Ascending aorta (tissue), 2 donors: ENCODE data around the gene TRIM45. TPM values are rescaled to one million over a fixed set of nuclear protein-coding genes. Genes with fewer than 3 reads are reported as not detected.
A peak's percentile ranks its signal among the peaks of the same experiment; 100 is the strongest.

ENCODE experiments used
- DNase-seq, 2 donors: peaks; one replicate each; pipeline ENCODE4 v3.0.0-alpha.2; 2019; ENCODE audit warnings: low spot score in 2 of 2
- H3K27ac ChIP-seq, 2 donors: fragments of 200-600 bp; sonication (generic); one replicate each; pipeline ENCODE4 v1.5.1; 2016 to 2017; ENCODE audit warnings: mild to moderate bottlenecking in 1 of 2
- H3K27me3 ChIP-seq: fragments of 200-600 bp; sonication (generic); one replicate; pipeline ENCODE4 v1.5.1; 2017
- H3K36me3 ChIP-seq, 2 donors: fragments of 200-600 bp; sonication (generic); one replicate each; pipeline ENCODE4 v1.5.1; 2016
- H3K4me1 ChIP-seq, 2 donors: fragments of 200-600 bp; sonication (generic); one replicate each; pipeline ENCODE4 v1.5.1; 2016 to 2017; ENCODE audit warnings: mild to moderate bottlenecking in 1 of 2
- H3K4me3 ChIP-seq, 2 donors: fragments of 200-600 bp; sonication (generic); one replicate each; pipeline ENCODE4 v1.5.1; 2016 to 2017; ENCODE audit warnings: mild to moderate bottlenecking in 1 of 2
- H3K9me3 ChIP-seq, 2 donors: fragments of 200-600 bp; sonication (generic); one replicate each; pipeline ENCODE4 v1.5.1; 2016
- intact Hi-C: fragments of 100-400 bp; cut with DNase I; formaldehyde crosslinking; loops from one replicate; pipeline ENCODE4 v1.15.1; 2023
- total RNA-seq: library from RNA; depleted of rRNA; stranded (reverse); fragments of >200 nt; gene quantifications from one replicate; pipeline ENCODE4 v1.1.0, GENCODE V29; 2016
- TF ChIP-seq, protein P1 (sequence below), 3 experiments: fragments of 200-600 bp in 2 of 3; fragments of 450-650 bp in 1 of 3; sonication (generic) in 2 of 3; IDR thresholded peaks; one replicate each; pipeline ENCODE4 v1.5.1; 2016 to 2019; ENCODE audit warnings: antibody characterized with exemption in 3 of 3, mild to moderate bottlenecking in 1 of 3, moderate library complexity in 1 of 3

TRIM45 gene
- total RNA-seq, 1 donor from 2014 or later, result 1.9 TPM

DNA sequence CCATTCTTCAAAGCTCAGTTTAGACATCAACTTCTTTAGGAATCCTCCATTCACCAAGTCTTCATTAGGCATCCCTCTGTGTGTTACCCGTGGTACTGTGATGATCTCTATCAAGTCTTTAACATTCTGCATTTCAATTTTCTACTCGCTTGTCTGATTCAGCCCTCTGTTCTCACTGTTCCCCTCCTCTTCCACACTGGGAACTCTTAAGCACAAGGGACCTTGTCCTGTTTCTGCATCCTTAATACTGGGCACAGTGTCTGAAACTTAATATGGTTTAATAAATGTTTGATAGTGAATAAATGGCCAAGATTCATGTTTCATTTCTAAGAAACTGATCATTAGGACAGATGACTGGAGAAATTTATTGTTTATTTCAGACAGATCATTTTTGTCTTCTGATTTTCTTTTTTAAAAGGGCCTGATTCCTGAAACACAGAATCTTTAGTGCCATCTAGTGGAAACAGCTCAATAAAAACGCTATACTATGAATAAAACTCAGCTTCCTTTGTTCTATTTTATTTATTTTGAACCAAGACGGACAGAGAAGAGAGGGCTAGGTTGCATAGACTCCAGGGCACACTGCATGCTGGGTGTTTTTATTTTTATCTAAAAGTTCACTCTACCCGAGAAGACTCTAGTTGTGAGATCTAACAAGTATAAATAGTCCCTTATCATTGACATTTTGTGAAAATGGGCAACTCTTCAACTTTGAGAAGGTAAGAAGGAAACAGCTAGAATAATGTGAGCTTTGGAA, 7.0 kb upstream of the TRIM45 start:
- TF ChIP-seq, protein P1, sequence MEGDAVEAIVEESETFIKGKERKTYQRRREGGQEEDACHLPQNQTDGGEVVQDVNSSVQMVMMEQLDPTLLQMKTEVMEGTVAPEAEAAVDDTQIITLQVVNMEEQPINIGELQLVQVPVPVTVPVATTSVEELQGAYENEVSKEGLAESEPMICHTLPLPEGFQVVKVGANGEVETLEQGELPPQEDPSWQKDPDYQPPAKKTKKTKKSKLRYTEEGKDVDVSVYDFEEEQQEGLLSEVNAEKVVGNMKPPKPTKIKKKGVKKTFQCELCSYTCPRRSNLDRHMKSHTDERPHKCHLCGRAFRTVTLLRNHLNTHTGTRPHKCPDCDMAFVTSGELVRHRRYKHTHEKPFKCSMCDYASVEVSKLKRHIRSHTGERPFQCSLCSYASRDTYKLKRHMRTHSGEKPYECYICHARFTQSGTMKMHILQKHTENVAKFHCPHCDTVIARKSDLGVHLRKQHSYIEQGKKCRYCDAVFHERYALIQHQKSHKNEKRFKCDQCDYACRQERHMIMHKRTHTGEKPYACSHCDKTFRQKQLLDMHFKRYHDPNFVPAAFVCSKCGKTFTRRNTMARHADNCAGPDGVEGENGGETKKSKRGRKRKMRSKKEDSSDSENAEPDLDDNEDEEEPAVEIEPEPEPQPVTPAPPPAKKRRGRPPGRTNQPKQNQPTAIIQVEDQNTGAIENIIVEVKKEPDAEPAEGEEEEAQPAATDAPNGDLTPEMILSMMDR (IDR thresholded peaks at IDR 0.05), result peak; percentile 42 to 70 (median 55)
- H3K9me3 ChIP-seq, result no peaks in the 10 kb centered on the region
- H3K4me3 ChIP-seq, result no peak overlapping the region
- intact Hi-C loops, result loop anchor here (1.0 to 10.0 kb wide), 2 partner anchors 60 to 476 kb away; partner anchors contain the start of gene TENT5C
- H3K27me3 ChIP-seq, result no peaks in the 10 kb centered on the region
- H3K4me1 ChIP-seq, result peaks cover 0 to 4% of the 10 kb centered on the region in 2 donors
- H3K27ac ChIP-seq, result peak overlapping the region in 1 of 2 donors; percentile 19
- no peaks in the 10 kb centered on the region for H3K36me3 ChIP-seq
- DNase-seq, result no peak

DNA sequence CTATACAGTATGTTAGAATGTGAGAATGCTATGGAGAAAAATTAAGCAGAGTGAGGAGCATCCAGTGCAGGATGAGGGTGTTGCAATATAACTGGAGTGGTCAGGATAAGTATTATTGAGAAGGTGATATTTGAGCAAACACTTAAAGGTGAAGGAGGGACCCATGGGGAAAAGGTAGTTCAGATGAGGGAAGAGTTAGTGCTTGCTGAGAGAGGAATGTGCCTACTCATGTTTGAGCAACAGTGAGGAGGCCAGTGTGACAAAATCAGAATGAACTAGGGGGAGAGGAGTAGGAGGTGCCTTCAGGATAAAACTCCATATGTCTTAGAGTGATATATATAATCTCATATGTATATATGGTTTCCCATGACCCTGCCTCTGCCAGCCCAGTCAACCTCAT, 6.2 kb upstream of the TRIM45 start:
- intact Hi-C loops, result loop anchor here (1.0 to 10.0 kb wide), 2 partner anchors 59 to 477 kb away; partner anchors contain the start of gene TENT5C
- no peak for DNase-seq
- H3K27ac ChIP-seq, result no peak overlapping the region

DNA sequence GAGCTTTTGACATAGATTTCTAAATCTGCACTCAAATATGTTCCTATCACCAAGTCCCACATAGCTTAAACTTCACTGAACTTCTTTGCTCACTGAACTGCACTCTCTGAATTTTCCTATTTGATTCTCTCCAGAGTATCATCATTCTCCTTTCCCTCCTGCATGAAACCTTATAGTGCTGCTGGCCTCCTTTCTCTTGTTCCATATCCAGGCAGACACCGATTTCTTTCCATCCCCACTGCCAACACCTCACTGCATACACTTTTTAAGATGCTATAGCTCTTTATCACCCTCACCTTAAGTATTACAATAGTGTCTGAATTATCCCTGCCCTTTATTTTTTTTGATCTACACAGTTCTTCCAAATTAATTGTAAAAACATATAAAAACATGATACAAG, 3.1 kb upstream of the TRIM45 start:
- TF ChIP-seq, protein P1 (IDR thresholded peaks at IDR 0.05), result no peak
- Histone ChIP-seq H3K27me3 (no peaks in the 10 kb centered on the region), H3K27ac (no peak overlapping the region), H3K36me3 (no peaks in the 10 kb centered on the region), H3K4me1 (peaks cover 3 to 9% of the 10 kb centered on the region in 2 donors), H3K4me3 (no peak overlapping the region), H3K9me3 (no peaks in the 10 kb centered on the region)
- no peak for DNase-seq
- intact Hi-C loops, result loop anchor here (5.0 to 10.0 kb wide), 3 partner anchors 480 to 1147 kb away; partner anchors contain the start of genes CD58, SLC22A15 and TENT5C

More for the DNA sequence above, 6.2 kb upstream of the TRIM45 start:
- no peak overlapping the region for H3K4me3 ChIP-seq
- TF ChIP-seq, protein P1 (IDR thresholded peaks at IDR 0.05), result no peak
- H3K27me3 ChIP-seq, result no peaks in the 10 kb centered on the region
- H3K4me1 ChIP-seq, result peaks cover 0 to 4% of the 10 kb centered on the region in 2 donors
- H3K36me3 ChIP-seq, result no peaks in the 10 kb centered on the region
- no peaks in the 10 kb centered on the region for H3K9me3 ChIP-seq

DNA sequence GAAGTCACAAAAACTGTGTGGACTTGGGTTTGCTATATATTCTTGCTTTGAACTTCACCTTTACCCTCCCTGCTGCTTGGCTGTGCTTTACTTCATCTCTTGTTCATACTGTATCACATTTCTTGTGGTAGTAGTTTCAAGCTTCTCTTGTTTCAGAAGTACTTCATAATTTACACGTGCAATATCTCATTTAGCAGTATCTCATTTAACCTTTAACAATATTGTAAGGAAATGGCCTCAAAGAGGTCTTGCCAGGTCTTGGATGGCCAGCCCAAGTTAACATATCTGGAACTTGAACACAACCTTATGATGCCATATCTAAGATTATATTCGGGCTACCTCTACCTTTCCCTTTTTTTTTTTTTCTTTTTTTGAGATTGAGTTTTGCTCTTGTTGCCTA, 1.7 kb upstream of the TRIM45 start:
- no peak overlapping the region for H3K27ac ChIP-seq
- no peaks in the 10 kb centered on the region for H3K36me3 ChIP-seq
- H3K27me3 ChIP-seq, result no peaks in the 10 kb centered on the region
- H3K4me3 ChIP-seq, result no peak overlapping the region
- intact Hi-C loops, result loop anchor here (2.0 to 10.0 kb wide), 4 partner anchors 244 to 1146 kb away; partner anchors contain the start of genes CD58, MAN1A2, SLC22A15 and TENT5C
- TF ChIP-seq, protein P1 (IDR thresholded peaks at IDR 0.05), result no peak
- peaks cover 3 to 8% of the 10 kb centered on the region in 2 donors for H3K4me1 ChIP-seq
- DNase-seq, result no peak
- H3K9me3 ChIP-seq, result no peaks in the 10 kb centered on the region

DNA sequence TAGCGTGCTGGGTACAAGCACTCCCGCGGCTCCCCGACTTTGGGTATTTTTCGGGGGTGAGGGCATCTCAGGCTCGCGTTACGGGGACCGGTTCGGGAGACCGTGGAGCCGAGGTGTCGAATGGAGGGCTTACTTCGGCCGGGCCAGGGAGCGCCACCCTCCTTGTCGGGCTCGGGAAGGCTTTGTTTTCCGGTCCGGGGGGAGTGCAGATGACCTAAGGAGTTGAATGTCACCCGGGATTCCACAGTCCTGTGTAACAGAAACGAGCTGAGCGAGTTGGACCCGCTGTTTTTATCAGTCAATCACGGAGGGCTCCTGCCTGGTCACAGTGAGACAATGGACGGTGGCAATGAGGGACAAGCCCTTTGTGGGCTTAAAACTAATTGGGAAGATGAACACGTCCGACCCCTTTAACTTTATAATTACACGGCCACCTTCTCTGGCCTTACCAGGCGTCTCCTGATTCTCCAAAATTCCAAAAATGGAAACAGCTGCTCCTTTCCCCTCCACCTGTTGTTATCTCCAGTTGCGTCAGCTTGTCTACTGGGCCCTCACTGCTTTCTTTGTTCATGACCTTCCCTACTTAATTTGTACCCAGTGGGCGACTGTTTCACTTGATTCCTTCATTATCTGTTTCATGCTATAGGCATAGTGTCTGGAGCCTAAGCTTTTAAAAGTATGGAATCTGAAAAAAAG, 929 bp upstream of the TRIM45 start:
- intact Hi-C loops, result loop anchor here (1.0 to 10.0 kb wide), 5 partner anchors 62 to 1145 kb away; partner anchors contain the start of genes CD58, MAN1A2, SLC22A15 and TENT5C
- TF ChIP-seq, protein P1 (IDR thresholded peaks at IDR 0.05), result no peak
- Histone ChIP-seq H3K9me3 (no peaks in the 10 kb centered on the region), H3K27ac (peak overlapping the region; percentile 86 to 88), H3K4me1 (peaks cover 3 to 5% of the 10 kb centered on the region in 2 donors), H3K27me3 (no peaks in the 10 kb centered on the region), H3K4me3 (peak overlapping the region; percentile 73 to 90), H3K36me3 (no peaks in the 10 kb centered on the region)
- no peak for DNase-seq
